Sigmoid colon (tissue), 7 donors: ENCODE results near the gene BCL2L15. TPM values are rescaled to one million over a fixed set of nuclear protein-coding genes. Genes with fewer than 3 reads are reported as not detected.

Source experiments
- DNase-seq: peaks from one replicate; pipeline ENCODE4 v3.0.0-alpha.2; 2019
- H3K27ac ChIP-seq, 4 donors: fragments of 200-600 bp; sonication (generic); one replicate each; pipeline ENCODE4 v1.5.1; 2016 to 2019; ENCODE audit warnings: mild to moderate bottlenecking in 1 of 4
- H3K27me3 ChIP-seq, 3 donors: fragments of 200-600 bp; sonication (generic); one replicate each; pipeline ENCODE4 v1.5.1; 2019; ENCODE audit warnings: mild to moderate bottlenecking in 1 of 3
- H3K36me3 ChIP-seq, 4 donors: fragments of 200-600 bp; sonication (generic); one replicate each; pipeline ENCODE4 v1.5.1; 2016 to 2019
- H3K4me1 ChIP-seq, 4 donors: fragments of 200-600 bp; sonication (generic); one replicate each; pipeline ENCODE4 v1.5.1; 2017 to 2019
- H3K4me3 ChIP-seq, 4 donors: fragments of 200-600 bp; sonication (generic); one replicate each; pipeline ENCODE4 v1.5.1; 2017 to 2019; ENCODE audit warnings: mild to moderate bottlenecking in 2 of 4, moderate library complexity in 1 of 4
- H3K9me3 ChIP-seq, 4 donors: fragments of 200-600 bp in 3 of 4; sonication (generic) in 3 of 4; one replicate each; pipeline versions ENCODE4 v1.5.1 to v1.6.1; 2013 to 2019
- CTCF ChIP-seq, 4 experiments: fragments of 450-650 bp in 3 of 4; fragments of 200-600 bp in 1 of 4; IDR thresholded peaks; one replicate each; pipeline ENCODE4 v1.5.1; 2016 to 2019; ENCODE audit warnings: antibody characterized with exemption in 4 of 4, mild to moderate bottlenecking in 3 of 4, moderate library complexity in 2 of 4
- EP300 ChIP-seq, 4 donors: sonication (generic); formaldehyde crosslinking; IDR thresholded peaks; one replicate each; pipeline ENCODE4 v1.6.1; 2017; ENCODE audit warnings: antibody characterized with exemption in 4 of 4
- POLR2A ChIP-seq, 2 donors: fragments of 450-650 bp; IDR thresholded peaks; one replicate each; pipeline ENCODE4 v1.6.1; 2016; ENCODE audit warnings: antibody characterized with exemption in 2 of 2, mild to moderate bottlenecking in 2 of 2, moderate library complexity in 2 of 2
- POLR2AphosphoS5 ChIP-seq, 4 donors: sonication (generic); formaldehyde crosslinking; IDR thresholded peaks; one replicate each; pipeline ENCODE4 v1.6.1; 2017; ENCODE audit warnings: antibody characterized with exemption in 4 of 4
- WGBS, 2 donors: extraction: QIAGEN DNeasy Blood & Tissue Kit; methylation state at CpG; one replicate each; pipeline ENCODE4 v1.1.7; 2013; 5-methylcytosine and 5-hydroxymethylcytosine counted together
- intact Hi-C: fragments of 100-400 bp; cut with DNase I; formaldehyde crosslinking; loops from one replicate; pipeline ENCODE4 v1.15.1; 2023
- polyA plus RNA-seq, 3 donors: library from polyadenylated mRNA; stranded (reverse); fragments of 200-250 nt; gene quantifications; one replicate each; pipeline ENCODE4 v1.2.3, GENCODE V29; 2013
- total RNA-seq, 4 donors: library from RNA; depleted of rRNA; stranded (reverse); fragments of >200 nt; gene quantifications; one replicate each; pipeline ENCODE4 v1.1.0, GENCODE V29; 2016
- donor health status: healthy with polysubstance abuse.
- donor health status: Bipolar disorder and iron deficiency.
- donor health status: healthy.

BCL2L15 gene
- total and polyA plus RNA-seq, 7 donors: under 0.01 to 87.9 (median 0.49) TPM

GRCh38 chr1:113898241-113898814 lies 10.9 kb upstream of the BCL2L15 start:
- no peaks in the 10 kb centered on the region for H3K9me3 ChIP-seq
- peak overlapping the region in 1 of 4 donors; percentile 2 for H3K27ac ChIP-seq
- H3K4me1 ChIP-seq: peaks cover 0 to 18% (median 3%) of the 10 kb centered on the region in 4 donors
- no peak for DNase-seq
- no peaks in the 10 kb centered on the region for H3K27me3 ChIP-seq
- peaks cover 0 to 79% (median 15%) of the 10 kb centered on the region in 4 donors for H3K36me3 ChIP-seq
- TF ChIP-seq POLR2AphosphoS5 (IDR thresholded peaks at IDR 0.05): no peak
- no peak for TF ChIP-seq CTCF (IDR thresholded peaks at IDR 0.05)
- no peak for TF ChIP-seq EP300 (IDR thresholded peaks at IDR 0.05)
- TF ChIP-seq POLR2A (IDR thresholded peaks at IDR 0.05): no peak
- intact Hi-C loops: no loop called here
- no peak overlapping the region for H3K4me3 ChIP-seq
- 90 to 98% methylated on average over 1 of the region's 1 CpG for WGBS, 2 donors

- H3K27ac ChIP-seq: no peak overlapping the region
- H3K27me3 ChIP-seq: no peaks in the 10 kb centered on the region
- peaks cover 0 to 67% (median 15%) of the 10 kb centered on the region in 4 donors for H3K36me3 ChIP-seq
- peaks cover 0 to 11% (median 0%) of the 10 kb centered on the region in 4 donors for H3K4me1 ChIP-seq
- WGBS, 2 donors: 91 to 95% methylated on average over 8 of the region's 8 CpGs
- H3K4me3 ChIP-seq: no peak overlapping the region
- intact Hi-C loops: no loop called here
- TF ChIP-seq EP300 (IDR thresholded peaks at IDR 0.05) (no peak), POLR2AphosphoS5 (IDR thresholded peaks at IDR 0.05) (no peak), POLR2A (IDR thresholded peaks at IDR 0.05) (no peak), CTCF (IDR thresholded peaks at IDR 0.05) (no peak)
- no peak for DNase-seq
- H3K9me3 ChIP-seq: no peaks in the 10 kb centered on the region
Observed at GRCh38 chr1:113895961-113896360, 8.6 kb upstream of the BCL2L15 start.

GRCh38 chr1:113895098-113895497 lies 7.7 kb upstream of the BCL2L15 start:
- DNase-seq: peak; percentile 76
- intact Hi-C loops: no loop called here
- Histone ChIP-seq H3K36me3 (peaks cover 0 to 60% (median 14%) of the 10 kb centered on the region in 4 donors), H3K4me1 (peaks cover 0 to 11% (median 0%) of the 10 kb centered on the region in 4 donors), H3K27me3 (no peaks in the 10 kb centered on the region), H3K27ac (peak overlapping the region in 2 of 4 donors; percentile 1 to 29), H3K4me3 (no peak overlapping the region), H3K9me3 (no peaks in the 10 kb centered on the region)
- 89 to 94% methylated on average over 6 of the region's 6 CpGs for WGBS, 2 donors
- TF ChIP-seq POLR2AphosphoS5 (IDR thresholded peaks at IDR 0.05): peak in 1 of 4 donors; percentile 38
- TF ChIP-seq POLR2A (IDR thresholded peaks at IDR 0.05): no peak

GRCh38 chr1:113893267-113893666 lies 5.9 kb upstream of the BCL2L15 start:
- 67 to 91% methylated on average over 3 of the region's 3 CpGs for WGBS, 2 donors
- Histone ChIP-seq H3K36me3 (peaks cover 0 to 44% (median 13%) of the 10 kb centered on the region in 4 donors), H3K4me1 (no peaks in the 10 kb centered on the region), H3K4me3 (no peak overlapping the region), H3K9me3 (no peaks in the 10 kb centered on the region), H3K27ac (no peak overlapping the region), H3K27me3 (no peaks in the 10 kb centered on the region)
- no peak for TF ChIP-seq CTCF (IDR thresholded peaks at IDR 0.05)
- TF ChIP-seq POLR2AphosphoS5 (IDR thresholded peaks at IDR 0.05): no peak
- TF ChIP-seq POLR2A (IDR thresholded peaks at IDR 0.05): no peak
- DNase-seq: no peak
- intact Hi-C loops: no loop called here

GRCh38 chr1:113891631-113892220 lies 4.3 kb upstream of the BCL2L15 start:
- no peak for DNase-seq
- no peaks in the 10 kb centered on the region for H3K27me3 ChIP-seq
- TF ChIP-seq EP300 (IDR thresholded peaks at IDR 0.05) (no peak), POLR2A (IDR thresholded peaks at IDR 0.05) (no peak), CTCF (IDR thresholded peaks at IDR 0.05) (no peak), POLR2AphosphoS5 (IDR thresholded peaks at IDR 0.05) (no peak)
- H3K4me1 ChIP-seq: no peaks in the 10 kb centered on the region
- H3K27ac ChIP-seq: no peak overlapping the region
- intact Hi-C loops: no loop called here
- WGBS, 2 donors: 52 to 71% methylated on average over 11 of the region's 11 CpGs
- no peaks in the 10 kb centered on the region for H3K9me3 ChIP-seq
- H3K36me3 ChIP-seq: peaks cover 0 to 28% (median 6%) of the 10 kb centered on the region in 4 donors
- H3K4me3 ChIP-seq: no peak overlapping the region
